Measurements from ENCODE around the gene ARHGAP24.

The ARHGAP24 gene

GRCh38 chr4:85446141-85446861, 28.6 kb upstream of the ARHGAP24 start:
- Histone ChIP-seq H2BK12ac (ENCODE audit: low read length) (no peak overlapping the region), H3K27ac (ENCODE audit: low read depth, low read length) (no peak overlapping the region), H3K79me1 (ENCODE audit: low read length) (no peaks in the 10 kb centered on the region), H2BK120ac (ENCODE audit: insufficient read depth, low read length, poor library complexity) (no peak overlapping the region), H3K4me3 (ENCODE audit: low read depth, low read length) (no peak overlapping the region), H3K4me1 (ENCODE audit: control insufficient read depth in 1 of 2, insufficient read depth in 2 of 2, low read length in 2 of 2) (no peaks in the 10 kb centered on the region), H2AFZ (ENCODE audit: insufficient read depth, low read length, poor library complexity) (no peak overlapping the region), H4K91ac (ENCODE audit: low read depth, low read length) (no peak overlapping the region), H3K4me2 (ENCODE audit: low read length) (no peak overlapping the region), H3K27me3 (ENCODE audit: insufficient read depth, low read length) (no peaks in the 10 kb centered on the region), H3K14ac (ENCODE audit: low read length) (no peak overlapping the region), H4K12ac (ENCODE audit: low read depth, low read length) (no peak overlapping the region), H4K8ac (ENCODE audit: low read depth, low read length) (no peak overlapping the region), H3K9me3 (ENCODE audit: insufficient read depth, low read depth, low read length) (no peaks in the 10 kb centered on the region), H3K23ac (ENCODE audit: low read length) (no peak overlapping the region), H2AK5ac (ENCODE audit: low read length) (no peak overlapping the region), H3K9ac (ENCODE audit: low read length) (no peak overlapping the region), H3K36me3 (ENCODE audit: control insufficient read depth in 1 of 2, insufficient read depth in 2 of 2, low read length in 2 of 2) (no peaks in the 10 kb centered on the region), H3K4ac (ENCODE audit: low read depth, low read length) (no peak overlapping the region), H3K79me2 (ENCODE audit: control insufficient read depth, insufficient read depth, low read length, poor library complexity) (no peaks in the 10 kb centered on the region), H3K18ac (ENCODE audit: low read length) (no peak overlapping the region), H2BK5ac (ENCODE audit: low read depth, low read length, poor library complexity) (no peak overlapping the region)
- WGBS (ENCODE audit: extremely low coverage, insufficient coverage, insufficient read length): no CpG with 5 or more reads among the region's 2 CpGs
- DNase-seq: no peak

DNA sequence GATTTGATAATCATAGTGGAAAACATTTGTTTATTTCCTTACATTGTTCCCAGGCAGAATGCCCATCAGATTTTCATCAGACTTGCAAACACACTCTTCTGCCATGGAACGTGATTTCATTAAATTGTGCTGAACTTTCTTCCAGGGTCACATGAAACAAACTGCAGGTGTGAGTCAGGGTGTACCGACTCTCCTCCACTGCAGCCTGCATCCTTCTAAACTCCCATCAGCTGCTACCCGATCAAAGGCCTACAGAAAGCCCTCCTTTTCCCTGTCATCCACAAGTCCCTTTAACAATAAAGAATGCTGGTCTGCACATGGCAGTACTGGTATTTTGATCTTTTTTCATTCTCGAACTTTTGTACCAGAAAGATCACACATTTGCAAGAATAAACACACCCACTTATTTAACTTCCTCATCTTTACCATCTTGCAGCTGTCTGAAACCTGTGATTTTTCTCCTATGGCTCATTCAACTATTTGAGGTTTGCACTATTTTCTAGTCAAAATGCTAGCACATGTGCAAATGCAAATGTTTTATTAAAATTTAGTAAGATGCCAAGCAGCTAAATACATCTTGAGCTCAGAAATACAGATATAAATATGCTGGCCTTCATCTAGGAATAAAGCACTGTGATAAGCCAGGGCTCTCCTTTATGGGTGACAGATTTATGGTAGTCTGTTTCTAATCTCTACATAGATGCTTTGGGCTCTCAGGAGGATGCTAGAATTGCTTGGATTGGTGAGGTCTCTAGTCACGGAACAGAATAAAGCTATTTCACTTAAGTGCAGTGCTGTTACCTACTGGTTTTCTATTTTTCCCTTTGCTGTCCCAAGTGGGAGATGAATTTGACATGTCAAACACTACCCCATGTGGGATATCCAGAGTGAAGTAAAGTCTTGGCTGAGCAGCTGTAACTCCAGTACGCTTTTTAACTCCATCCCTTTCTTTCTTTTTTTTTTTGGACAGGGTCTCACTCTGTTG, 25.8 kb upstream of the ARHGAP24 start:
- no peak overlapping the region for H2BK5ac ChIP-seq (ENCODE audit: low read depth, low read length, poor library complexity)
- H2BK120ac ChIP-seq (ENCODE audit: insufficient read depth, low read length, poor library complexity): no peak overlapping the region
- H3K79me1 ChIP-seq (ENCODE audit: low read length): no peaks in the 10 kb centered on the region
- WGBS (ENCODE audit: extremely low coverage, insufficient coverage, insufficient read length): no CpG with 5 or more reads among the region's 6 CpGs
- no peak overlapping the region for H3K4me3 ChIP-seq (ENCODE audit: low read depth, low read length)
- H3K4me1 ChIP-seq (ENCODE audit: control insufficient read depth in 1 of 2, insufficient read depth in 2 of 2, low read length in 2 of 2): no peaks in the 10 kb centered on the region
- H4K8ac ChIP-seq (ENCODE audit: low read depth, low read length): no peak overlapping the region
- DNase-seq: no peak
- H3K14ac ChIP-seq (ENCODE audit: low read length): no peak overlapping the region
- H2AFZ ChIP-seq (ENCODE audit: insufficient read depth, low read length, poor library complexity): no peak overlapping the region
- no peak overlapping the region for H3K4ac ChIP-seq (ENCODE audit: low read depth, low read length)
- H3K79me2 ChIP-seq (ENCODE audit: control insufficient read depth, insufficient read depth, low read length, poor library complexity): no peaks in the 10 kb centered on the region
- H2BK12ac ChIP-seq (ENCODE audit: low read length): no peak overlapping the region
- no peaks in the 10 kb centered on the region for H3K9me3 ChIP-seq (ENCODE audit: insufficient read depth, low read depth, low read length)
- H4K12ac ChIP-seq (ENCODE audit: low read depth, low read length): no peak overlapping the region
- no peak overlapping the region for H3K23ac ChIP-seq (ENCODE audit: low read length)
- no peaks in the 10 kb centered on the region for H3K27me3 ChIP-seq (ENCODE audit: insufficient read depth, low read length)
- no peak overlapping the region for H4K91ac ChIP-seq (ENCODE audit: low read depth, low read length)
- H3K36me3 ChIP-seq (ENCODE audit: control insufficient read depth in 1 of 2, insufficient read depth in 2 of 2, low read length in 2 of 2): no peaks in the 10 kb centered on the region
- H3K18ac ChIP-seq (ENCODE audit: low read length): no peak overlapping the region
- no peak overlapping the region for H3K4me2 ChIP-seq (ENCODE audit: low read length)
- no peak overlapping the region for H3K9ac ChIP-seq (ENCODE audit: low read length)
- H3K27ac ChIP-seq (ENCODE audit: low read depth, low read length): no peak overlapping the region
- no peak overlapping the region for H2AK5ac ChIP-seq (ENCODE audit: low read length)

DNA sequence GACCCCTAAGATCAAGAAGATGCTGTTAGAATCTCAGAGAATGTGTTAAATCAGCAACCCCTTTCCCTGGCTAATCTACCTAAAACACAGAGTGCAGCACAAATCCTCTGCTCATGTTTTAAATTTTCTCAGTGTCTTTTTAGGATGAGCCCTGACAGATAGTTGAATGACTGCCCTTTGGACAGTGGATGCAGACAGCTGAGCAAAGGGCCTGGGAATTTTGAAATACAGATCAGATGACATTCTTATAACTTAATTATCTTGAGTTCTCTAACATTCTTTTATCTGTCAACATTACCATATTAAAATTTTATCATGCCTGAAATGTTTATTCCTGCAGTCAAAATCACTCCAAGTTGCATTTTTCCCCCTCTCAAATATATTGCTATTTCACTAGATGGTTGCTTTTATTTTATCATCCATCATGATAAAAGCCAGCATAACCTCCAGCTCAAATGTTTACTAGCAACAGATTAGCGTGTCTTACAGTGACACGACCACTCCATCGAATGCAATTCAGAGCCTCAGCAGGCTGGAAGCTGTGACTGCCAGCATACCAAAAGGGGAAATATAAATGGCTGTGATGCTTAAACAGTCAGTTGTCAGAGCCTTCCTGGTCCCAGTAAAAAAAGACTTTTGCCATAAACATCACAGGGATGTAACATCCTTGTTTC, 22.8 kb upstream of the ARHGAP24 start:
- Histone ChIP-seq H3K4ac (ENCODE audit: low read depth, low read length) (no peak overlapping the region), H3K4me2 (ENCODE audit: low read length) (no peak overlapping the region), H2BK12ac (ENCODE audit: low read length) (no peak overlapping the region), H3K9ac (ENCODE audit: low read length) (no peak overlapping the region), H4K12ac (ENCODE audit: low read depth, low read length) (no peak overlapping the region), H3K27me3 (ENCODE audit: insufficient read depth, low read length) (no peaks in the 10 kb centered on the region), H2BK5ac (ENCODE audit: low read depth, low read length, poor library complexity) (no peak overlapping the region), H2AK5ac (ENCODE audit: low read length) (no peak overlapping the region), H2AFZ (ENCODE audit: insufficient read depth, low read length, poor library complexity) (no peak overlapping the region), H3K23ac (ENCODE audit: low read length) (peak overlapping the region; percentile 62), H3K9me3 (ENCODE audit: insufficient read depth, low read depth, low read length) (peaks cover 2% of the 10 kb centered on the region), H4K8ac (ENCODE audit: low read depth, low read length) (no peak overlapping the region), H2BK120ac (ENCODE audit: insufficient read depth, low read length, poor library complexity) (peak overlapping the region; percentile 31), H3K4me3 (ENCODE audit: low read depth, low read length) (no peak overlapping the region), H3K36me3 (ENCODE audit: control insufficient read depth in 1 of 2, insufficient read depth in 2 of 2, low read length in 2 of 2) (no peaks in the 10 kb centered on the region), H3K27ac (ENCODE audit: low read depth, low read length) (no peak overlapping the region), H3K14ac (ENCODE audit: low read length) (no peak overlapping the region), H3K18ac (ENCODE audit: low read length) (no peak overlapping the region), H3K79me2 (ENCODE audit: control insufficient read depth, insufficient read depth, low read length, poor library complexity) (no peaks in the 10 kb centered on the region), H4K91ac (ENCODE audit: low read depth, low read length) (no peak overlapping the region), H3K79me1 (ENCODE audit: low read length) (no peaks in the 10 kb centered on the region), H3K4me1 (ENCODE audit: control insufficient read depth in 1 of 2, insufficient read depth in 2 of 2, low read length in 2 of 2) (no peaks in the 10 kb centered on the region)
- WGBS (ENCODE audit: extremely low coverage, insufficient coverage, insufficient read length): no CpG with 5 or more reads among the region's 3 CpGs
- peak in 1 of 2 donors; percentile 46 for DNase-seq

DNA sequence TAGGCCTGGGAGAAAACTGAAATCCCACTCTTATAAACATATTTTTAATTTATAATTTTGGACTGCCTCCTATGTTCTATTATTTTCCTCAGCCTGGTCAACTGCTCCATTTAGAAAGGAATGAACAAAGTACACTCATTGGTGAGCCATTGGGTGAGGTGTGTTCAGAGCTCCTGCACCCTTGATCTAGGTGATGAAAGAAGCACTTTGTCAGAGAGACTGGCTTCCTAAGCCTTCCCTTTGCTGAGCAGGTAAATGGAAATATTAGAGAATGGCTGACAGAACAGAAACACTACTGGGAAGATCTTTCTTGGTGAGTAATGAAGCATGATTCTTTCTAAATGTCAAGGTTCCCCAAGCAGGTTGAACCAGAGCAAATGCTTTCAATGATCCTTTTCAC, 19.0 kb upstream of the ARHGAP24 start:
- Histone ChIP-seq H3K23ac (ENCODE audit: low read length) (no peak overlapping the region), H2AFZ (ENCODE audit: insufficient read depth, low read length, poor library complexity) (no peak overlapping the region), H3K4me3 (ENCODE audit: low read depth, low read length) (no peak overlapping the region), H3K4ac (ENCODE audit: low read depth, low read length) (no peak overlapping the region), H3K9ac (ENCODE audit: low read length) (no peak overlapping the region), H4K12ac (ENCODE audit: low read depth, low read length) (no peak overlapping the region), H3K27me3 (ENCODE audit: insufficient read depth, low read length) (no peaks in the 10 kb centered on the region), H3K27ac (ENCODE audit: low read depth, low read length) (no peak overlapping the region), H3K36me3 (ENCODE audit: control insufficient read depth in 1 of 2, insufficient read depth in 2 of 2, low read length in 2 of 2) (no peaks in the 10 kb centered on the region), H4K8ac (ENCODE audit: low read depth, low read length) (no peak overlapping the region), H3K4me2 (ENCODE audit: low read length) (no peak overlapping the region), H3K4me1 (ENCODE audit: control insufficient read depth in 1 of 2, insufficient read depth in 2 of 2, low read length in 2 of 2) (peaks cover 3 to 4% of the 10 kb centered on the region in 2 experiments), H4K91ac (ENCODE audit: low read depth, low read length) (no peak overlapping the region), H2BK12ac (ENCODE audit: low read length) (no peak overlapping the region), H3K79me1 (ENCODE audit: low read length) (no peaks in the 10 kb centered on the region), H3K79me2 (ENCODE audit: control insufficient read depth, insufficient read depth, low read length, poor library complexity) (no peaks in the 10 kb centered on the region), H2BK5ac (ENCODE audit: low read depth, low read length, poor library complexity) (no peak overlapping the region), H3K18ac (ENCODE audit: low read length) (no peak overlapping the region), H2AK5ac (ENCODE audit: low read length) (no peak overlapping the region), H3K14ac (ENCODE audit: low read length) (no peak overlapping the region), H2BK120ac (ENCODE audit: insufficient read depth, low read length, poor library complexity) (no peak overlapping the region), H3K9me3 (ENCODE audit: insufficient read depth, low read depth, low read length) (peaks cover 2% of the 10 kb centered on the region)
- DNase-seq: peak in 1 of 2 donors; percentile 24
